Cerebellar cortex (tissue), 1 donor: ENCODE results near the gene EXOSC2.

Source experiments
- DNase-seq: peaks from one replicate; pipeline ENCODE4 v3.0.0-alpha.2; 2015; ENCODE audit warnings: low spot score

EXOSC2 gene

GRCh38 chr9:130739081-130739480 is 45.5 kb downstream of the EXOSC2 start:
- no peak for DNase-seq

- no peak for DNase-seq
These were observed 46.8 kb downstream of the EXOSC2 start for GRCh38 chr9:130740218-130741023.

- no peak for DNase-seq
These were observed 47.4 kb downstream of the EXOSC2 start for GRCh38 chr9:130741024-130741305.

- DNase-seq, result no peak
These were observed 48.4 kb downstream of the EXOSC2 start for GRCh38 chr9:130741831-130742449.

GRCh38 chr9:130743656-130744055 is 50.1 kb downstream of the EXOSC2 start:
- DNase-seq, result no peak

- DNase-seq, result no peak
These were observed 51.7 kb downstream of the EXOSC2 start for GRCh38 chr9:130745210-130745800.

- no peak for DNase-seq
These were observed 52.2 kb downstream of the EXOSC2 start for GRCh38 chr9:130745829-130746228.

- DNase-seq, result no peak
These were observed 53.0 kb downstream of the EXOSC2 start for GRCh38 chr9:130746434-130747212.

GRCh38 chr9:130751631-130752355 is 58.2 kb downstream of the EXOSC2 start:
- no peak for DNase-seq
